Stimulated activated CD8-positive, alpha-beta memory T cell treated with anti-CD3 and anti-CD28 coated beads, Interleukin-4, amount 100 ng/mL, for 24 hours (primary cell): ENCODE data around the gene CABCOCO1.

Experiments
- DNase-seq: peaks from one replicate; pipeline ENCODE4 v3.0.0-alpha.2; 2020; ENCODE audit warnings: low read depth

CABCOCO1 gene

DNA sequence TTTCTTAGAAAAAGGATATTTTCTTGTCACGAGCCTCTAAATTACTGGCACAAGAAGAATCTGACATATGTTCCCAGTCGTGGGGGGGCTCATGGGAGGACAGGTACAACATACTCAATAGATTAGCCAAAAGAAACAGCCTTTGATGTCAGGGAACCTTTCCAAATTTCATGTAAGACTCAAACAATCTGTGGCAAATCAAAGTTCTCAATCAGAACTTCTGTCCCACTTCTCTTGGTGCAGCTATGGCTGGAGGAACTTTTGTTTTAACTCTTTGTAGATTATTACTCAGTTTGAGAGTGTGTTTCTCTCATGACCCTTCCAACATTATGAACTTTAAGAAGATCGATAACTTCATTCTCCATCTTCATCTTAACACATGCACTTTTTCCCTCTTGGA, 124.4 kb downstream of the CABCOCO1 start:
- no peak for DNase-seq

DNA sequence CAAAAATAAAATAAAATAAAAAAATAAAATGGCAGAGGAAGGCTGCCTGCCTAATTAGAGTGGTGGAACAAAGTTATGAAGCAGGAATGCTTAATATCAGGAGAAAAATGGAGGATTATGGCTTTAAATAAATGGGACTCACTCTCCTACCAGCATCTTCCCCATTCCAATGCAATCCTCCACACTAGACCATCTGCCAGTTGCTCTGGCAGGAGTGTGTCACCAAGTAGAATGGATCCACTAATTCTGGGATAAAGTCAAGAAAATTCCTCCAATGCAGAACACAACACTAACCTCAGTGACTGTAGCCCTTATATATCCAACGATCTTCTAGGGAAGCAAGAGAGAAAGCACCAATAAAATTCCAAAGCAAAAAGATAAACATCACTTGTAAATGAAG, 126.3 kb downstream of the CABCOCO1 start:
- no peak for DNase-seq

DNA sequence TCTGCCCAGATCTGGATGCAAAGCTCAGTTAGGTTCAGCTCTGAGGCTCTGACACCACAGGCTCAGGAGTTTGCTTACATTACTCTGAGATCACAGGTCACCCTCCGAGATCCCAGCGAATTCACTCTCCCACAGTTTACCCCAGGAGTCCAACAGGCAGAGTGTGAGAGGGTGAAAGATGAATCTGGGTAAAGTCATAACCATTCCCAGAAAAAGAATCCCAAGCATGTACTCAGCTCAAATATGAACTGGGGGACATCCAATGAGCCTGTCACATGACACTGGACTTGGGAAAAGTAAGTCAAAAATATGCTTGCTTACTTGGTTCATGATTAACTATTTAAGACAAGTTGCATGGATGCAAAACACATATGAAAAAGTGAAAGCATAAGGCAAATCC, 128.5 kb downstream of the CABCOCO1 start:
- no peak for DNase-seq

DNA sequence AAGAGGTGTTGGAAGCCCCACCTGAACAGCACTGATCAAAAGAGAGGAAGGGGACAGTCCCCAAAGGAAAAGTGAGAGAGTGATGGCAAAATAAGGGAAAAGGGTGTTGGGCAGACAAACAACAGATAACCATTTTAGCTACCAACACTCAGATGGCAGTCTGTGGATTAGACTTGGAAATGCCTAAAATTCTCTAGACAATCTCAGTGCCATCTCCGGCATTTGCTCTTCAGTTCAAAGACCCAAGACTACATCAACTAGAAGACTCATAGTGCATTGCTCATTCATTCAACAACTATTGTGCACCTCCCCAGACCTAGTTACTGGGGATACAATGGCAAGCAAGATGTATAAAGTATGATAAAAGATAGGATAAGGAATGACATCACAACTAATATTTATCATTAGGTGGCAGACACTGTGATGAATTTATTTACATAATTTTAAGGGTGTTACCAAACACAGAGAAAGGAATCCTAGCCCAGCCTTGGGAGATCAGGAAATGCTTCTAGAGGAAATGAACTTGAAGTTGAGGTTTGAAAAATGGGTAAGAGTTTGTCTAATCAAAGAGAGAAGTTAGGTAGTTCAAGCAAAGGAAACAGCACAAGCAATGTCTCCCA, 129.5 kb downstream of the CABCOCO1 start:
- DNase-seq, result no peak

DNA sequence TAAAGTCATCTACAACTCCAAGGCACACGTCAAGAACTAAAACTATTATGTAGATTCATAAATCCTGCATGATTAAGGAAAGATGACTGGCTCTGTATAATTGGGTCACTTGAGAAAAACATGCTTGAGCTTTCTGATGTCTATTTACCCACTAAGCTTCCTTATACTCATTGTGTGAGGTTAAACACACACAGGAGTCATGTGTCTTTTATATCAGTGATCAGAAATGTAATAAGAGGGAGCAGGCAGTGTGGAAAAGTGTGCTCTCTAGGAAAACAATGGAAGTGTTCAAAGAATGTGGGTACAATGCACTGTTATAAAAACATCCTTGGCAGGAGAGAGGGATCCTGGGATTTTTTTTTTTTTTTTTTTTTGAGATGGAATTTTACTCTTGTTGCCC, 130.2 kb downstream of the CABCOCO1 start:
- no peak for DNase-seq

DNA sequence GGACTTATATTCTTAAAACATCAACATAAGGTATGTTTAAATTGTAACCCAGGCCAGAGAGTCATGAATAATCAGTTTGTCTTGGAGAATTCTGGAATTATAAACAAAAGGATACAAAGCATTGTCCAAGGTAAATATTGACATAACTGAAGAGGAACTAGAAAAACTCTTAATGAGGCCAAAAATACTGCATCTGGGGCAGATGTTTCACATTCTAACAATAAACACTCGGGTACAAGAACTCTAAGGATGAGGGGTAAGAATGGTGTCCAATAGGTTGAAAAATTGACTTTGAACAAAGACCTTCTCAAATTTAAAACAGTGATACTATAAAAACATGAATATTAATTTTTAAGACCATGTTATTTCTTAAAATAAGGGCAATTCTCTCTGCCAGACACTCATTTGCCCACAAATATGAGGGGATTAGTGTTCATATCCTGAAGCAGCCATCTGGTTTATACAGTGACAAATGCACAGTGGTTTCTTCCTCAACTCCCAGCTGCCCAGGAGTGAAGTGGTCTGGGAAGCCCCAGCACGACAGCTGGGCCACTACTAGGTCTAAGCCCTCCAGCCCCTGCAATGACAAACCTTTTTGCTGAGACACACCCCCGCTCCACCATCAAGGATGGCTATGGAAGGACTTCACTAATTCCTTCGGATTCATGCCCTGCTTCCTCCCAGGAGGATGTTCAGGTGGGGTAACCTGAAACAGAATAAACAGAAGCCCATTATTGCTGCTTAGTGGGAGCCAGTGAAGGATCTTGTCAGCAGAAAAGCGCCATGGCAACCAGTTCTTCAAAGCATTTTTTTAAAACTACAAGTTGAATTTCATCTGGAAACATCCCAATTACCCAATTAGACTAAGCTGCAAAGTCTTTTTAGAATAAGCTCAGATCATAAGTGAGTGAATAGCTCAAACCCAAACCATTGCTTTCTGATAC, 131.3 kb downstream of the CABCOCO1 start:
- DNase-seq, result no peak

DNA sequence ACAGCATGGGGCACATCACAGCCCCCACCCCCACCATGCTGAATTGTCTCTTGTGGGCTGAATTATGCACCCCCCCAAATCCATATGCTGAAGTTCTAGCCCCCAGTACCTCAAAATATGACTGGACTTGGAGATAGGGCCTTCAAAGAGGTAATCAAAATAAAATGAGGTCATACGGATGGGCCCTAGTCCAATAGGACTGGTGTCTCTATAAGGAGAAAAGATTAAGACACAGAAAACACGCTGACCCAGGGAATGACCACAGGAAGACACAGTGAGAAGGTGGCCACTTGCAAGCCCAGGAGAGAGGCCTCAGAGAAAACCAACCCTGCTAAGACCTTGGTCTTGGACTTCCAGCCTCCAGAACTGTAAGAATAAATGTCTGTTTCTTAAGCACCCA, 132.4 kb downstream of the CABCOCO1 start:
- no peak for DNase-seq

DNA sequence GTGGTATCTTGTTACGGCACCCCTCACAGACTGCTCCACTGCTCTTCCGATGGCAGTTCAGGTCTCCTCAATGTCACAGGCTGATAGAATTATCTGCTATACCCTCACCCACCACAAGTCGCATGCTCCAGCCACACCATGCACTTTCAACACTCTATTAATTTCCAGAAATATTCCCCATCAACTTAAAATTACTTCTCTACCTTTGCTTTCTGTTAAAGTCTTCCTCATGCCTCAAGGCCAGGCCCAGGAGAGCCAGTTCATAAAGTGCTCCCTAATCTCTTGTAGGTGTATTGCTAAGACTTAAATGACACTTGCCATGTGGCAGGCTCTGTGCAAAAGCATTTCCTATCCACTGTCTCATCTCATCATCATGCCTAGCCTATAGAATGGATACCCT, 132.8 kb downstream of the CABCOCO1 start:
- DNase-seq, result no peak

DNA sequence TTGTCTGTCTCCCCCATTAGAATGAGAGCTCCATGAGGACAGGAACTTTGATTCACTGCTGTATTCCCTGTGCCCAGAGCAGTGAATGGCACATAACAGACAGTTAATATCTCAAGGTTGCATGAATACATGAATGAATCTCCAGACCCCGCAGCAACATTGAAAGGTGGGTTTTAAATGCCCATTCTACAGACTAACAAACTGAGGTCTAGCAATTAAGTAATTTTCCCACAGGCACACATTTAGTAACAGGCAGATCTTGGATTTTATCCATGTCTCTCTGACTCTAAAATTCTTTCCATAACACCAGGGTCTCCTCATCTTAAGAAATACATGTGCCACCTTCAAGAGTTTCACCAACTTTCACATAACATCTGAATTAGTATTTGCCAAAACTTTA, 134.1 kb downstream of the CABCOCO1 start:
- DNase-seq, result no peak

DNA sequence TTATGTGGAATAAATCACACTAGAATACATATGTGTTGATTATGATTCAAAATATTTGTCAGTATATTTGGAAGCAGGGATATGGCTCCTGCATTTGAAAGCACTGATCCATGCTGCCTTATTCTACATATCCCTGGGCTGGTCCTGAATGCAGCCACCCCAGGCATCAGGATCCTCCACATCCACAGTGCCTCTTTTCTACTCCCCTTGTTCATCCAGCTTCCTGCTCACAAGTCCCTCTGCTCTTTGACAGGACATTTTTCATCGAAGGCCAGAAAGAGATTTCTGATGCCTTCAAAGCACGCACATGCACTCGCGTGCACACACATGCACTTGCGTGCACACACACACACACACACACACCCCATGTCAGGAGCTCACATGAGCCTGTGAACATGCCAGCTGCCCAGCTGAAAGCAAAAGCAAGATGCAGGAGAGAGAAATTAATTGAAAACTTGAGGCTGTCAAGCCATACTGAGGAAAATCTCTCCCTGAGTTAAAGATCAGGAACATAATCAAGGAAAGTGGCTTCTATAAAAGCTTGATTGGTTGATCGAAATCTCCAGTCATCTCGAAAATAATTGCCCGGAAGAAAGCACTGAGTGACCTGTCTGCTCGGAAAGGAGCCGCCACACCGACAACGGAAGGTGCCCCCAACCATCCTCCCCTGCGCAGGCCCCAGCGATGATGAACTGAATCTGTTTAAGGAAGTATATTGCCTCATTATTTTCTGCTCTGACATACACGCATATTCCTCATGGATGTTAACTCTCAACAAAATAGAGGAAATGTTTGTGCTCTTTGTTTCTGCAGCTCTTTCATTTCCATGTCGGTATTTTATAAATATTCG, 134.8 kb downstream of the CABCOCO1 start:
- no peak for DNase-seq

DNA sequence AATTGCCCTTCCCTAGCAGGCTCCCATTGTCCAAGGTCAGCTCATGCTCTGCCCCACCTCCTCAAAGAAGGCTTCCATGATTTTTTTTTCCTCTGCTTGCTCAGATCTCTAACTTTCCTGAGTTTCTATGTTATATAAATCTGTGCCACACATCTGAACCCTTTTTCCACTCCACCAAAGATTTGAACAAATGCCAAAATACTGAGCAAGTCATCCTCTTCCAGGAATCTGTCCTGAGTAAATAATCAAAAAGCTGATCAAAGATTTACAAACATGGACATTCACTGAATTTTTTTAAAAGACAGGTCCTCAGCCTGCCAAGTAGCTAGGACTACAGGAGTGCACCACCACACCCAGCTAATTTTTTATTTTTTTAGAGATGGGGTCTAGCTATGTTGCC, 136.0 kb downstream of the CABCOCO1 start:
- no peak for DNase-seq

DNA sequence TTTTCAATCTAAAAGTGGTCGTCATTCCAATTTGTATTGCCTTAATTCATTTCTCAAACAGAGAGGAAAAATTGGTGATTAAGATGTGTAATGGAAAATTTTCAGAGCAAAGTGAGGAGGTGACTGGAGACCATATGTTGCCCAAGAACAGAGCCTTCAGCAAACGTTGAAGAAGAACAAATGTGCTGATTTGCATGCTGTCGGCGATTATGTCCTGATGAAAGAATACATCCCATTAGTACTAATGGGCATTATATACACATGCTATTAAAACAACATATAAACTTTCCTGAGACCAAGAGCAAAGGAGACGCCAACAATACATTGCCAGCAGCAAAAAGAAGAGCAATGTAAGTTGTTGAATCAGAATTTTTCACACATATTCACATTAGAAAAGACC, 138.8 kb downstream of the CABCOCO1 start:
- DNase-seq, result no peak

DNA sequence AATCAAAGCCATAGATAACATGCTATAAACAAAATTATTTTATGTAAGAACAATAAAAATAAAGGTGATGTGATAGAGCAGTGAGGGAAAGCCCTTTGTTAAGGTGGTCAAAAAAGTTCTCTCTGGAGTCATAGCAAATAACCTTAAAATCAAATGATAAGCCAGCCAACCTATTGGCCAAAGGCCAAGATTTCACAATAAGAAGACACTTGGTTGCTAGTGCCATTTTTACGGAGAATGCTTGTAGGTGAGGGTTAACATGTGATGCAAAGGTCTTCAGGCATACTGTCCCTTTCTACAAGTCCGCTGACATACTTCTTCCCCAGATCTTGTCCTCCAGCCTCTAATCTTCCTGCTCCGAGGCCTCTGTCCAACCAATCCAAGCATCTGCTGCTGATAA, 140.5 kb downstream of the CABCOCO1 start:
- no peak for DNase-seq

DNA sequence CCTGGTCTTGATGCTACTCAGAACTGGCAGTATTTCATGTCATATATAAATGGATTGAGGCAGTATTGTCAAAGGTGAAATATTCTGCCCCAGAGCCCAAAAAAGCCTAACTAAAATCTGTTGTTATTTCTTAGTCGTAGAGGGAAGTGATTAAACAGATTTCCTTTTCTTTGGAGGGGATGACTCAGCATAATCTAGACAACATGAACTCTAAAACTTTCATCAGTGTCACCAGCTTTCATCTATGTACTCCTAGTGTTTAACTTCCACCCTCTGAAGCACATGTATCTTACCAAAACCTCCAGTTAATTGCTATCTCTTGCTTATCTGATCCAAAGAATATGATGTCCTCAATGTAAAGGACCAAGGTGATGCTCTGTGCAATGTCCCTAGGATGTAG, 141.7 kb downstream of the CABCOCO1 start:
- no peak for DNase-seq

DNA sequence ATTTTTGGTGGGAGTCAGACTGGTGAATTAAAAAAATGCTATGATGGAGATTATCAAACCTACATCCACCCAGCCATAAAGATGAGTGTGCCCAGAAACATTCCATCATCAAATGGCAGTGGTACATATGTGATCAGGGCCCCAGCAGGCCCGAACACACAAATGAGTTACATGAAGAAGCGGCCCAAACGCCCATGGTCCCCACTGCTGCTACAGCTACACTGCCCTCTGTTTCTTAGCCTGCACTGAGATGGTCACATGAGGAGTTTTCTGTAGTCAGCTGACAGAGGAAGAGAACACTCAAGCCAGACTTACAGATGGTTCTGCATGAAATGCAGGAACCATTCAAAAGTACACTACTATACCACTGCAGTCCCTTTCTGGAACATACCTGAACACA, 142.4 kb downstream of the CABCOCO1 start:
- no peak for DNase-seq

DNA sequence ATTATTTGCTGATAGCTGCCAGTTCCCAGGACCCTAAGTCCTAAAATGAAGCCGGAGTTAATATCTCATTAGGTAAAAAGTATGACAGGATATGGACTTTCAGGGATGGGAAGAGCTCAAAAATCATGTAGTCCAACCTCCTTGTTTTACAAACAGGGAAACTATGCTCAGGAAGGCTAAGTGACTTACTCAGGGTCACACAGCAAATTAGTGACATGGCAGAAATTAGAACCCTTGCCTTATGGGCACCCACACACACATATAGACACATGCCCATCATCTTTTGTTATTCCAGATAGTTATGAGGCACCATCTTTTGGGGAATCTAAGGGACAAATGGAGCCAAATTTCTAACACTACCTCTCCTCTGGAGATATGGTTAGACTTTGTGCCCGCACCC, 147.5 kb downstream of the CABCOCO1 start:
- DNase-seq, result no peak

DNA sequence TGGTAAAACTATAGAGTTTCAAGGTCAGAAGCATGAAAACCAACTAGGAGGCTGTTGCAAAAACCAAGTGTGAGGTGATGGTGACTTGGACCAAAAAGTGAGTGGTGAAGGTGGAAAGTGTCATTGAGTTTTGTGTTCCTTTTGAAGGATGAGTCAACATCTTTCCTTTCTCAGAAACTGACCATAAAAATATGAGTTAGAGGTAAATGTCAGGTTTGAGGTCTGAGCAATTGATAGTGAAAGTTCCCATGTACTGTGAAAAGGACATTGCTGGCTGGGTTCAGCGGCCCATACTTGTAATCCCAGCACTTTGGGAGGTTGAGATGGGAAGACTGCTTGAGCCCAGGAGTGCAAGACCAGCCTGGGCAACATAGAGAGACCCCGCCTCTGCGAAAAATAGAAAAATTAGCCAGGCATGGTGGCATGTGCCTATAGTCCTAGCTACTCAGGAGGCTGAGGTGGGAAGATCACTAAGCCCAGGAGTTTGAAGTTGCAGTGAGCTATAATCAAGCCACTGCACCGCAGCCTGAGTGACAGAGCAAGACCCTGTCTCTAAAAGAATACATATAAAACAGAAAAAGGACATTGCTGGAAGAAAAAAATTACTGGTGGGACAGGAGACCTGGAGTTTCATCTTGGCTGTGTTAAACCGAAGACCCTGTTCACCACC, 149.5 kb downstream of the CABCOCO1 start:
- DNase-seq, result no peak

DNA sequence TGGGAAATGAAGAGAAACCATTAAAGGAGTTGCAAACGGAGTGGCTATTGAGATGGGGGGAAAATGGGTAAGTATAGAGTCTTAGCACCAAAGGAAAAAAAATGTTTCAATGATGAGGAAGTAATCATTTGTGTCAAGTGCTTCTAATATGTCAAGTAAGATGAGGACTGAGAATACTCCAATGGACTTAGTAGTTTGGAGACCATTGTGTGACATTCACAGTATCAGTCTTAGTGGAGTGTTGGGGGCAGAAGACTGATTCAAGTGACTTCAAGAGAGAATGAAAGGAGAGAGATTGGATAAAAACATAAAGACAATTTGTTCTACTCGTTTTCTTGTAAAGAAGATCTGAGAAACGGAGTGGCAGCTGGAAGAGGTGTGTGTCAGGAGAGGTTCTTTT, 150.2 kb downstream of the CABCOCO1 start:
- DNase-seq, result no peak

DNA sequence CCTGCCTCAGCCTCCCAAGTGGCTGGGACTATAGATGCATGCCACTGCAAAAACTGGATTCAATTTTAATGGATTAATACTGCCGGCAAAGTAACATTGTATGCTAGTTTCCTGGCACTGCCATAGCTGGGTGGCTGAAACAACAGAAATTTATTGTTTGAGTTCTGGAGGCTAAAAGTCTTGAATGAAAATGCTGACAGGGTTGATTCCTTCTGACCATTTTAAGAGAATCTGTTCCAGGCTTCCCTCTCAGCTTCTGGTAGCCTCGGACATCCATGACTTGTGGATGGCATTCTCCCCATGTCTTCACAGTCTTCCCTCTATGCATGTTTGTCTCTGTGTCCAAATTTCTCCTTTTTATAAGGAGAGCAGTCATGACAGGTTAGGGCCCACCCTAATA, 151.4 kb downstream of the CABCOCO1 start:
- no peak for DNase-seq

DNA sequence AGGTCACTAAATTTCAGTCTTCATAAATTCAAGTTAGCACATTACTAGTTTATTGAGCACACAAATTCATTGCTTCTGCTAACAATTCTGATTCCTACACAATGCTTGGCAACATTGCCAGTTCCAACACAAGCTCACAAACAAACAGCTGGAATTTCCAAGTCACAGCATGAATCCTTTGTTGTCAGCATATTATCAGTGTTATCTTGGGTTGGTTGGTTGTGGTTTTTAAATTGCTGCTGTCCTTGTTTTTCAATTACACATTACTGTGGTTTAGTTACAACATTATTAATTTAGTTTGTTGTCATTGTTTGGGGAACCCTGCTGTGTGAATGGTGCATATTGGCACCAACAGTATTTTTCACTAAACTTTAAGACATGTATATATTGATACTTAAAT, 152.8 kb downstream of the CABCOCO1 start:
- DNase-seq, result no peak
